GM23338 (cell line): ENCODE data around the gene FANCC. TPM values are rescaled to one million over a fixed set of nuclear protein-coding genes. Genes with fewer than 3 reads are reported as not detected.

Experiments
- ATAC-seq: fragments of 200-7000 bp; cut with Tn5 transposase; 3 replicates; pipeline ENCODE4 v1.9.1; 2020
- DNase-seq: peaks from one replicate; pipeline ENCODE4 v3.0.0-alpha.2; 2015; ENCODE audit warnings: low spot score
- H2AFZ ChIP-seq: fragments of 200-600 bp; sonication (generic); 2 replicates; pipeline ENCODE4 v1.8.0; 2016; ENCODE audit warnings: antibody characterized with exemption, mild to moderate bottlenecking, moderate library complexity
- H3F3A ChIP-seq: fragments of 200-600 bp; sonication (generic); replicated peaks from 2 replicates; pipeline ENCODE4 v1.8.0; 2017; ENCODE audit warnings: antibody characterized with exemption, mixed run types, low read depth
- H3K27ac ChIP-seq: fragments of 200-600 bp; sonication (generic); 2 replicates; pipeline ENCODE4 v1.6.1; 2016; ENCODE audit warnings: low read depth
- H3K27me3 ChIP-seq: fragments of 200-600 bp; sonication (generic); 2 replicates; pipeline ENCODE4 v1.8.0; 2016; ENCODE audit warnings: mild to moderate bottlenecking, mixed run types, moderate library complexity; ENCODE audit not compliant: insufficient read depth
- H3K36me3 ChIP-seq: fragments of 200-600 bp; sonication (generic); 2 replicates; pipeline ENCODE4 v1.8.0; 2016; ENCODE audit warnings: mild to moderate bottlenecking; ENCODE audit not compliant: insufficient read depth
- H3K4me1 ChIP-seq: fragments of 200-600 bp; sonication (generic); 2 replicates; pipeline ENCODE4 v1.8.0; 2016; ENCODE audit warnings: mild to moderate bottlenecking, moderate library complexity; ENCODE audit not compliant: insufficient read depth
- H3K4me2 ChIP-seq: fragments of 200-600 bp; sonication (generic); 2 replicates; pipeline ENCODE4 v1.7.1; 2017; ENCODE audit warnings: mixed run types
- H3K4me3 ChIP-seq: fragments of 200-600 bp; sonication (generic); 2 replicates; pipeline ENCODE4 v1.6.1; 2016; ENCODE audit warnings: mixed run types
- H3K79me2 ChIP-seq: fragments of 200-600 bp; sonication (generic); replicated peaks from 2 replicates; pipeline ENCODE4 v1.8.0; 2017; ENCODE audit warnings: mild to moderate bottlenecking; ENCODE audit not compliant: insufficient read depth
- H3K9me2 ChIP-seq: fragments of 200-600 bp; sonication (generic); 2 replicates; pipeline ENCODE4 v1.8.0; 2017; ENCODE audit not compliant: insufficient read depth
- H4K20me1 ChIP-seq: fragments of 200-600 bp; sonication (generic); replicated peaks from 2 replicates; pipeline ENCODE4 v1.8.0; 2017; ENCODE audit warnings: mild to moderate bottlenecking; ENCODE audit not compliant: insufficient read depth
- H3K27ac Mint-ChIP-seq: 2 replicates; pipeline ENCODE4 v1.8.0; 2020; ENCODE audit warnings: inconsistent platforms, mild to moderate bottlenecking, moderate library complexity, mixed read lengths
- H3K27me3 Mint-ChIP-seq: 3 replicates; pipeline ENCODE4 v1.8.0; 2022; ENCODE audit warnings: low read depth, mild to moderate bottlenecking, moderate library complexity, mixed read lengths, inconsistent platforms; ENCODE audit not compliant: insufficient read depth, poor library complexity
- H3K36me3 Mint-ChIP-seq: 3 replicates; pipeline ENCODE4 v1.8.0; 2021; ENCODE audit warnings: low read depth, mild to moderate bottlenecking, inconsistent platforms, moderate library complexity, mixed read lengths
- H3K4me1 Mint-ChIP-seq: 3 replicates; pipeline ENCODE4 v1.8.0; 2020; ENCODE audit warnings: mild to moderate bottlenecking, inconsistent platforms, mixed read lengths
- H3K4me3 Mint-ChIP-seq: 3 replicates; pipeline ENCODE4 v1.8.0; 2021; ENCODE audit warnings: moderate library complexity, mild to moderate bottlenecking, inconsistent platforms, mixed read lengths
- H3K9me3 Mint-ChIP-seq: 3 replicates; pipeline ENCODE4 v1.8.0; 2020; ENCODE audit warnings: moderate library complexity, mild to moderate bottlenecking, inconsistent platforms, mixed read lengths
- CREB1 ChIP-seq: fragments of 250-450 bp; sonication (Bioruptor Pico); IDR thresholded peaks from 2 replicates; pipeline ENCODE4 v1.5.0; 2020; ENCODE audit warnings: low read depth, mild to moderate bottlenecking, moderate library complexity
- STAT1 ChIP-seq: IDR thresholded peaks from one replicate; pipeline ENCODE4 v1.6.1; 2016; ENCODE audit warnings: antibody characterized with exemption; ENCODE audit not compliant: unreplicated experiment
- ZNF114 ChIP-seq: fragments of 250-450 bp; sonication (Bioruptor Pico); IDR thresholded peaks from 2 replicates; pipeline ENCODE4 v1.5.0; 2020; ENCODE audit warnings: mild to moderate bottlenecking, moderate library complexity
- polyA plus RNA-seq: library from polyadenylated mRNA; unstranded; fragments of >200 nt; fragmentation: Nextera tagmentation; extraction: Ambion mirVana; gene quantifications from 2 replicates; pipeline ENCODE4 v1.2.1, GENCODE V29; 2016
- total RNA-seq: library from RNA; depleted of rRNA; stranded (reverse); fragments of >200 nt; shearing (Covaris generic); gene quantifications from 2 replicates; pipeline ENCODE4 v1.2.3, GENCODE V29; 2014
- TF ChIP-seq, protein P1 (sequence below), 2 experiments: fragments of 200-600 bp in 1 of 2; sonication (generic) in 1 of 2; conservative IDR thresholded peaks; 2 replicates each; pipeline versions ENCODE4 v1.5.1 to v1.6.1; 2016 to 2017; ENCODE audit warnings: antibody characterized with exemption in 2 of 2, low read depth in 2 of 2, mild to moderate bottlenecking in 2 of 2, moderate library complexity in 1 of 2
- TF ChIP-seq, protein P2 (sequence below): fragments of 250-450 bp; sonication (Bioruptor Pico); IDR thresholded peaks from 2 replicates; pipeline ENCODE4 v1.5.0; 2020; ENCODE audit warnings: mild to moderate bottlenecking, moderate library complexity

Gene FANCC
- total and polyA plus RNA-seq, 2 experiments from 2014 or later: 7.8 to 18.1 TPM

DNA sequence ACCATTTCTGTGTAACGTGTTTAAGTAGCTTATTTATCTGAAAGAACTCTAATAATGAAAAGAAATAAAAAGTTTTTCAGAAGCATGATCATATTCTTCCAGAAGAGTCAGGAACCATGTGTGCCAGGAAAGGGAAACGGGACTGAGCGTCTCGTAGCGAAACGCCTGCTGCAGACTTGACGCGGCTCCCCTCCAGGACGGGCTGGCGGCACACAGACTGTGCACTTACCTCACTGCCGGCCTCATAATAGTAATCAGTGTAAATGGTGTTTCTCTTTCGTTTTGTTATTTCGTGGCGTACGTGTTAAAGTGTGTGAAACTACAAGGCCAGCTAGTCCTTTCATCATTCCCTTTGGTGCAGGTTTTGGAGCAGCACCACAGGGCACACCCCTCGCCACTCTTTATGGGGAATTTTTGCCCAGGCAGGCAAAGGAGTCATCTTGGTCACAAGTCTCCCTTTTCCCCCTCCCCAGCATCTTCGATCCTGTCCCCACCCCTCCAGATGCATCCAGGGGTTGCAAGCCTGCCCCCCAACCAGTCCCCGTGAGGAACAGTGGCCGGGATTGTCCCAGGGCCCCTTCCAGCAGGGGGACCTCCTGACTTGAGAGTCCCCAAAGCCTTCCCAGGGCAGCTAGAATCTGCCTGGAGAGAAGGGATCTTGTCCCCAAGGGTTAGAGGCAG is 233.1 kb downstream of the FANCC start:
- no peaks in the 10 kb centered on the region for H3K9me3 Mint-ChIP-seq
- DNase-seq (no peak), ATAC-seq (no peak)
- H3K9me2 ChIP-seq: no peaks in the 10 kb centered on the region
- 0 out of 2 replicates have a peak, but pooled peaks cover under 1% of the 10 kb centered on the region for H3K4me1 ChIP-seq
- H4K20me1 ChIP-seq: no peaks in the 10 kb centered on the region; the same call in 1 of the 2 replicates
- no peaks in the 10 kb centered on the region for H3K27me3 ChIP-seq
- no peak overlapping the region for H3K27ac Mint-ChIP-seq
- H3K36me3 Mint-ChIP-seq: peaks cover 4% of the 10 kb centered on the region; the same call in 2 of the 3 replicates
- H3K4me1 Mint-ChIP-seq: peaks cover 16% of the 10 kb centered on the region
- TF ChIP-seq, protein P1, sequence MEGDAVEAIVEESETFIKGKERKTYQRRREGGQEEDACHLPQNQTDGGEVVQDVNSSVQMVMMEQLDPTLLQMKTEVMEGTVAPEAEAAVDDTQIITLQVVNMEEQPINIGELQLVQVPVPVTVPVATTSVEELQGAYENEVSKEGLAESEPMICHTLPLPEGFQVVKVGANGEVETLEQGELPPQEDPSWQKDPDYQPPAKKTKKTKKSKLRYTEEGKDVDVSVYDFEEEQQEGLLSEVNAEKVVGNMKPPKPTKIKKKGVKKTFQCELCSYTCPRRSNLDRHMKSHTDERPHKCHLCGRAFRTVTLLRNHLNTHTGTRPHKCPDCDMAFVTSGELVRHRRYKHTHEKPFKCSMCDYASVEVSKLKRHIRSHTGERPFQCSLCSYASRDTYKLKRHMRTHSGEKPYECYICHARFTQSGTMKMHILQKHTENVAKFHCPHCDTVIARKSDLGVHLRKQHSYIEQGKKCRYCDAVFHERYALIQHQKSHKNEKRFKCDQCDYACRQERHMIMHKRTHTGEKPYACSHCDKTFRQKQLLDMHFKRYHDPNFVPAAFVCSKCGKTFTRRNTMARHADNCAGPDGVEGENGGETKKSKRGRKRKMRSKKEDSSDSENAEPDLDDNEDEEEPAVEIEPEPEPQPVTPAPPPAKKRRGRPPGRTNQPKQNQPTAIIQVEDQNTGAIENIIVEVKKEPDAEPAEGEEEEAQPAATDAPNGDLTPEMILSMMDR (conservative IDR thresholded peaks at IDR 0.05; ENCODE audit: low read depth in 2 of 2): peak in 1 of 2 experiments; percentile 26; a peak in 2 of 4 replicates
- no peak for TF ChIP-seq CREB1 (CRISPR knock-in tag)
- TF ChIP-seq, protein P2, sequence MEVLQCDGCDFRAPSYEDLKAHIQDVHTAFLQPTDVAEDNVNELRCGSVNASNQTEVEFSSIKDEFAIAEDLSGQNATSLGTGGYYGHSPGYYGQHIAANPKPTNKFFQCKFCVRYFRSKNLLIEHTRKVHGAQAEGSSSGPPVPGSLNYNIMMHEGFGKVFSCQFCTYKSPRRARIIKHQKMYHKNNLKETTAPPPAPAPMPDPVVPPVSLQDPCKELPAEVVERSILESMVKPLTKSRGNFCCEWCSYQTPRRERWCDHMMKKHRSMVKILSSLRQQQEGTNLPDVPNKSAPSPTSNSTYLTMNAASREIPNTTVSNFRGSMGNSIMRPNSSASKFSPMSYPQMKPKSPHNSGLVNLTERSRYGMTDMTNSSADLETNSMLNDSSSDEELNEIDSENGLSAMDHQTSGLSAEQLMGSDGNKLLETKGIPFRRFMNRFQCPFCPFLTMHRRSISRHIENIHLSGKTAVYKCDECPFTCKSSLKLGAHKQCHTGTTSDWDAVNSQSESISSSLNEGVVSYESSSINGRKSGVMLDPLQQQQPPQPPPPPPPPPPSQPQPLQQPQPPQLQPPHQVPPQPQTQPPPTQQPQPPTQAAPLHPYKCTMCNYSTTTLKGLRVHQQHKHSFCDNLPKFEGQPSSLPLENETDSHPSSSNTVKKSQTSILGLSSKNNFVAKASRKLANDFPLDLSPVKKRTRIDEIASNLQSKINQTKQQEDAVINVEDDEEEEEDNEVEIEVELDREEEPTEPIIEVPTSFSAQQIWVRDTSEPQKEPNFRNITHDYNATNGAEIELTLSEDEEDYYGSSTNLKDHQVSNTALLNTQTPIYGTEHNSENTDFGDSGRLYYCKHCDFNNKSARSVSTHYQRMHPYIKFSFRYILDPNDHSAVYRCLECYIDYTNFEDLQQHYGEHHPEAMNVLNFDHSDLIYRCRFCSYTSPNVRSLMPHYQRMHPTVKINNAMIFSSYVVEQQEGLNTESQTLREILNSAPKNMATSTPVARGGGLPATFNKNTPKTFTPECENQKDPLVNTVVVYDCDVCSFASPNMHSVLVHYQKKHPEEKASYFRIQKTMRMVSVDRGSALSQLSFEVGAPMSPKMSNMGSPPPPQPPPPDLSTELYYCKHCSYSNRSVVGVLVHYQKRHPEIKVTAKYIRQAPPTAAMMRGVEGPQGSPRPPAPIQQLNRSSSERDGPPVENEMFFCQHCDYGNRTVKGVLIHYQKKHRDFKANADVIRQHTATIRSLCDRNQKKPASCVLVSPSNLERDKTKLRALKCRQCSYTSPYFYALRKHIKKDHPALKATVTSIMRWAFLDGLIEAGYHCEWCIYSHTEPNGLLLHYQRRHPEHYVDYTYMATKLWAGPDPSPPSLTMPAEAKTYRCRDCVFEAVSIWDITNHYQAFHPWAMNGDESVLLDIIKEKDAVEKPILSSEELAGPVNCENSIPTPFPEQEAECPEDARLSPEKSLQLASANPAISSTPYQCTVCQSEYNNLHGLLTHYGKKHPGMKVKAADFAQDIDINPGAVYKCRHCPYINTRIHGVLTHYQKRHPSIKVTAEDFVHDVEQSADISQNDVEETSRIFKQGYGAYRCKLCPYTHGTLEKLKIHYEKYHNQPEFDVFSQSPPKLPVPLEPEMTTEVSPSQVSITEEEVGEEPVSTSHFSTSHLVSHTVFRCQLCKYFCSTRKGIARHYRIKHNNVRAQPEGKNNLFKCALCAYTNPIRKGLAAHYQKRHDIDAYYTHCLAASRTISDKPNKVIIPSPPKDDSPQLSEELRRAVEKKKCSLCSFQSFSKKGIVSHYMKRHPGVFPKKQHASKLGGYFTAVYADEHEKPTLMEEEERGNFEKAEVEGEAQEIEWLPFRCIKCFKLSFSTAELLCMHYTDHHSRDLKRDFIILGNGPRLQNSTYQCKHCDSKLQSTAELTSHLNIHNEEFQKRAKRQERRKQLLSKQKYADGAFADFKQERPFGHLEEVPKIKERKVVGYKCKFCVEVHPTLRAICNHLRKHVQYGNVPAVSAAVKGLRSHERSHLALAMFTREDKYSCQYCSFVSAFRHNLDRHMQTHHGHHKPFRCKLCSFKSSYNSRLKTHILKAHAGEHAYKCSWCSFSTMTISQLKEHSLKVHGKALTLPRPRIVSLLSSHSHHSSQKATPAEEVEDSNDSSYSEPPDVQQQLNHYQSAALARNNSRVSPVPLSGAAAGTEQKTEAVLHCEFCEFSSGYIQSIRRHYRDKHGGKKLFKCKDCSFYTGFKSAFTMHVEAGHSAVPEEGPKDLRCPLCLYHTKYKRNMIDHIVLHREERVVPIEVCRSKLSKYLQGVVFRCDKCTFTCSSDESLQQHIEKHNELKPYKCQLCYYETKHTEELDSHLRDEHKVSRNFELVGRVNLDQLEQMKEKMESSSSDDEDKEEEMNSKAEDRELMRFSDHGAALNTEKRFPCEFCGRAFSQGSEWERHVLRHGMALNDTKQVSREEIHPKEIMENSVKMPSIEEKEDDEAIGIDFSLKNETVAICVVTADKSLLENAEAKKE (CRISPR knock-in tag): no peak
- no peak for TF ChIP-seq STAT1
- no peak for TF ChIP-seq ZNF114 (CRISPR knock-in tag)
- no peaks in the 10 kb centered on the region for H3K36me3 ChIP-seq
- H3K27ac ChIP-seq: no peak overlapping the region
- H3K4me3 Mint-ChIP-seq: no peak overlapping the region
- no peaks in the 10 kb centered on the region for H3F3A ChIP-seq
- H3K4me3 ChIP-seq: no peak overlapping the region
- H3K27me3 Mint-ChIP-seq: peaks cover 11% of the 10 kb centered on the region
- no peak overlapping the region for H2AFZ ChIP-seq
- H3K4me2 ChIP-seq: no peak overlapping the region
- no peaks in the 10 kb centered on the region for H3K79me2 ChIP-seq
